ENCODE data around the gene C2orf80.
"Not testable (repeated sequence)": the region's sequence is repeated elsewhere in the genome, so short reads cannot be mapped to it uniquely, and the experiment has no call there.

The C2orf80 gene

DNA sequence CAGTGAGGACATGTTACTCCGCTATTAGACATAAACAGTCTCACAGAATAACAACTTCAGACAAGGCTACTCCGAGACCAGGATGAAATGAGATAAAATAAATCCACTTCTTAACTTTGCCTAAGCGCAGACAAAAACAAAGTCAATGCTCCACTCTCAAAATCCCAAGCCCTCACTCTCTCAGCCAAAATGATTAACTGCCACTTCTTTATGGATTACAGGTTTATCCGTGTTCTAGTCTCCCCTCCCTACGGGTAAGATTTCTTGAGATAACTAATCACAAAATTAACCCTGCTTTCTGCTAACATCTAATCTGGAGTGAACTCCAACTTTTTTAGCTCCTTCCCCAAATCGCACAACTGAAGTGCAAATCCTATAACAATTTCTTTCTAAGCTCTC, 59.1 kb downstream of the C2orf80 start:
- FAIRE-seq, result no peak

GRCh38 chr2:208129744-208130711, 59.8 kb downstream of the C2orf80 start, which contains the start of gene CRYGC:
CRYGC (minus strand) TSS chr2:208129828; CDS start chr2:208129792, 36 bp downstream.
- FAIRE-seq, result no peak

GRCh38 chr2:208128136-208128535, 61.7 kb downstream of the C2orf80 start:
- FAIRE-seq, result no peak

GRCh38 chr2:208127090-208127489, 62.7 kb downstream of the C2orf80 start:
- FAIRE-seq, result no peak

GRCh38 chr2:208125251-208125650, 64.6 kb downstream of the C2orf80 start:
- no peak for FAIRE-seq

- FAIRE-seq, result not testable (repeated sequence)
Observed at GRCh38 chr2:208124013-208124715, 65.7 kb downstream of the C2orf80 start, which contains the start of gene CRYGD. CRYGD (minus strand) TSS chr2:208124524; CDS start chr2:208124473, 51 bp downstream.

DNA sequence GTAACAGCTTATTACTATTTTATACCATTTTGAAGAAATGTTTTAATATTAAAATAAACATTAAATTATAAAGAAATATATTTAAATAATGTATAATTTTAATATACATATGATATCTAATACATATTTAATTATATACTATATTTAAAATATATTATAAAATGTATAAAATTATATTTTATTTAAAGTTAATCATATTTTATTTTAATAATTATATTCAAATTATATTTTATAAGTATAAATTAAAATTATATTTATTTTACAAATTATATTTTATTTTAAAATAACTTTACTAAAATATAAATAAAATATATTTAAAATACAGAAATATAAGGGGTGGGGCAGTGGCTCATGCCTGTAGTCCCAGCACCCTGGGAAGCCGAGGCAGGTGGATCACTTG, 67.6 kb downstream of the C2orf80 start:
- FAIRE-seq, result peak; percentile 100

DNA sequence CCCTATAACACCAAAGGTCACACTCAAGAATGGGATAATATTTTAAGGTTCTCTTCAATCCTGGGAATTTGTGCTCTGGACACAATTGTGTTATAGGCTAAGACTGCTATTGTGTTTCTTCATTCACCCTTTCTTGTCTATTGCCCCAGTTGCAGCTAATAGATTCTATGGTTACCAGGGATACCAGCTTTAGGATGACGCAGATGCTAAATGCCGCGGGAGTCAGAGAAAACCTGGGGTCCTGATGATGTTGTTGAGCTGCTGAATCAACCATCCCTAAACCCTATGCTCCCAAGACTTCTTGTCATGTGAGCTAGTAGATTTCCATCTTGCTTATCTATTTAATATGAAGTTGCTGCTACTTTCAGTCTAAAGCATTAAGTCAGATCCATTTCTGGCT, 70.9 kb downstream of the C2orf80 start:
- FAIRE-seq, result no peak

- not testable (repeated sequence) for FAIRE-seq
Observed at GRCh38 chr2:208117390-208117789, 72.4 kb downstream of the C2orf80 start.

All from G401.6 (cell line).